Stimulated activated CD8-positive, alpha-beta memory T cell treated with anti-CD3 and anti-CD28 coated beads, Interleukin-2, amount 100 ng/mL, for 48 hours (primary cell): ENCODE measurements around the gene SEC24A.
A peak's percentile ranks its signal among the peaks of the same experiment; 100 is the strongest.
"Not testable (repeated sequence)": the region's sequence is repeated elsewhere in the genome, so short reads cannot be mapped to it uniquely, and the experiment has no call there.

Experiments
- DNase-seq, 2 donors: peaks; one replicate each; pipeline ENCODE4 v3.0.0-alpha.2; 2020; ENCODE audit warnings: low read depth in 2 of 2

Gene SEC24A

DNA sequence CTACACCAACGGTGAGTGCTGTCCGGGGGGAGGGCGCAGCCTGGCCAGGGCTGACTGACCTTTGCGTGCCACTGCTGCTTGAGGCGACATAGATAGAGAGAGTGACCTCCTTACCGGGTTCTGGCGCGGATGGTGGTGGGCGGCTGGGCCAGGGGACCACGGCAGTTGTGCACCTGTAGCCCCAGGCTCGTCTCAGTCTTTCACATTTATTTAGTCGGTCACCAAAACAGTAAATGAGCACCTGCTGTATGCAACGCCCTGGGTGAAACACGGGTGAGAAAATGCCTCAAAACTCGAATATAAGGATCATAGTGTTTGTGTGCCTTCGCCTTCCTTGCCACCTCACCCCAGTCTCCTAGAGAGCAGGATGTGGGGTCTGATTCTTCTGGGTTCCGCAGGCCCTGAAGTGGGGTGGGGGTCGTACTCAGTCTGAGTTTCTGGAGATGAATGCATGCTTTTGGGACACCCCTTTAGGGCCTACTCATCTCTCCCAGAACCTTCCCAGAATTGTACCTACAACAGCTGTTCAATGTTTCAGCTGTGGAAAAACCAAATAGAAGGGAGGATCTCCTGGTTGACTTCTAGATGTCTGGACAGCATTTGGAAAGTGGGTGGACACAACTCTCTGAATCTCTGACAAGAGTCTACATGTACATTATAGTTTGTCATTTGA is 714 bp downstream of the SEC24A start:
- DNase-seq, result no peak

DNA sequence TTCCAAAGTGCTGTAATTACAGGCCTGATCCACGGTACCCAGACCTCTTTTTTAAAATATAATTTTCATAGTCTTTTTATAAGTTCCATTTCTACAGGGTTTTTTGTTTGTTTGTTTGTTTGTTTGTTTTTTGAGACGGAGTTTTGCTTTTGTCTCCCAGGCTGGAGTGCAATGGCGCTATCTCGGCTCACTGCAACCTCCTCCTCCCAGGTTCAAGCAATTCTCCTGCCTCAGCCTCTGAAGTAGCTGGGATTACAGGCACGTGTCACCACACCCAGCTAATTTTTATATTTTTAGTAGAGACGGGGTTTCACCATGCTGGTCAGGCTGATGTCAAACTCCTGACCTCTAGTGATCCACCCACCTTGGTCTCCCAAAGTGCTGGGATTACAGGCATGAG is 2.1 kb downstream of the SEC24A start:
- not testable (repeated sequence) for DNase-seq

DNA sequence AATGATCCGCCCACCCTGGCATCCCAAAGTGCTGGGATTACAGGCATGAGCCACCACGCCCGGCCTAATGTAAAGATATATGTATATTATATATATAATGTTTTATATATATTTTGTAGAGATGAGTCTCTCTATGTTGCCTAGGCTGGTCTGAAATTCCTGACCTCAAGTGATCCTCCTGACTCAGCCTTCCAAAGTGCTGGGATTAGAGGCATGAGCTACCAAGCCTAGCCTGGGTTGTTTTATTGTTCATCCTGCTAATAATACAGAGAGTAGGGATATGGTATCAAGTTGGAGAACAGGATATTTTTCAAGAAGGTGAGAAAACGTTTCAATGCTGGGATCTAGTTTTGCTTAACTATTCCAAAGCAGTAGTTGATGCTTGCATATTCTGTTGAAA is 2.9 kb downstream of the SEC24A start:
- no peak for DNase-seq

DNA sequence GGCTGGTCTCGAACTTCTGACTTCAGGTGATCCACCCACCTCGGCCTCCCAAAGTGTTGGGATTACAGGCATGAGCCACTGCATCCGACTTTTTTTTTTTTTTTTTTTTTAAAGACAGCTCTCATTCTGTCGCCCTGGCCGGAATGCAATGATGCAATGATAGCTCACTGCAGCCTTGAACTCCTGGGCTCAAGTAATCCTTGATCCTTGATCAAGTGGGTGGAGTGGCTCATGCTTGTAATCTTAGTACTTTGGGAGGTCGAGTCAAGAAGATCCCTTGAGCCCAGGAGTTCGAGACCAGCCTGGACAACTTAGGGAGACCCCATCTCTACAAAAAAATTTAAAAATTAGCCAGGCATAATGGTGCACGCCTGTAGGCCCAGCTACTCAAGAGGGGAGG is 8.1 kb downstream of the SEC24A start:
- DNase-seq, result no peak

GRCh38 chr5:134659456-134659855 is 10.9 kb downstream of the SEC24A start:
- DNase-seq, result no peak

DNA sequence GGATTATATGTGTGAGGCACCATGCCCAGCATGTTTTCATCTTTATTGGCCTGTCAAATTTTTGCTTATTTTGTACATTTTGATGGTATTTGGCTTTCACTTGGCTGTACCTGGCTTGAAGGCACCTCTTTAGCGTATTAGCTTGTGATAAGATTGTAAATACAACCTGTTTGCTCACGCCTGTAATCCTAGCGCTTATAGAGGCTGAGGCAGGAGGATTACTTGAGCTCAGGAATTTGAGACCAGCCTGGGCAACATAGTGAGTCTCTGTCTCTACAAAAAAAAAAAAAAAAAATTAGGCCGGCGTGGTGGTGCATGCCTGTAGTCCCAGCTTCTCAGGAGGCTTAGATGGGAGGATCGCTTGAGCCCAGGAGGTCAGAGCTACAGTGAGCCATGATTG is 11.3 kb downstream of the SEC24A start:
- DNase-seq, result no peak

GRCh38 chr5:134662971-134663370 is 14.4 kb downstream of the SEC24A start:
- no peak for DNase-seq

GRCh38 chr5:134664448-134664847 is 15.9 kb downstream of the SEC24A start:
- DNase-seq, result no peak

DNA sequence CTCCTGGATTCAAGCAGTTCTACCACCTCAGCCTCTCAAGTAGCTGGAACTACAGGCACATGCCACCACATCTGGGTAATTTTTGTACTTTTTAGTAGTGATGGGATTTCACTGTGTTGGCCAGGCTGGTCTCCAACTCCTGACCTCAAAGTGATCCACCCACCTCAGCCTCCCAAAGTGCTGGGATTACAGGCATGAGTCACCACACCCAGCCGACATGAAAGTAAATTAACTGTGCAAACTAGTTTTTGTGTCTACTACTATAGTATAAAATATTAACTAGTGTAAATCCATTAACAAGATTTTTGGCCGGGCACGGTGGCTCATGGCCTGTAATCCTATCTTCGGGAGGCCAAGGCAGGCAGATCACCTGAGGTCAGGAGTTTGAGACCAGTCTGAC is 25.0 kb downstream of the SEC24A start:
- not testable (repeated sequence) for DNase-seq

DNA sequence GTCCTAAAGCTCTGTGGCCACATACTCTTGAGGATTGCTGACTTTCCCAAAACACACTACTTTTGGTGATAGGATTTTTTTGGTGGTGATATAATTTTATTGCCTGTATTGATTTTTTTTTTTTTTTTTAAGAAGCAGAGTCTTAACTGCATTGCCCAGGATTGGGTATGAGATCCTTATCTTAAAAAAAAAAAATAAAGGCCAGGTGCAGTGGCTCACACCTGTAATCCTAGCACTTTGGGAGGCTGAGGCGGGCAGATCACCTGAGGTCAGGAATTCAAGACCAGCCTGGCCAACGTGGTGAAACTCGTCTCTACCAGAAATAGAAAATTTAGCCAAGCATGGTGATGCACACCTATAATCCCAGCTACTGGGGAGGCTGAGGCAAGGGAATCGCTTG is 28.8 kb downstream of the SEC24A start:
- DNase-seq, result not testable (repeated sequence)

GRCh38 chr5:134690144-134690543 is 41.6 kb downstream of the SEC24A start:
- not testable (repeated sequence) for DNase-seq

- no peak for DNase-seq
These were observed 44.1 kb downstream of the SEC24A start for GRCh38 chr5:134692722-134693121.

DNA sequence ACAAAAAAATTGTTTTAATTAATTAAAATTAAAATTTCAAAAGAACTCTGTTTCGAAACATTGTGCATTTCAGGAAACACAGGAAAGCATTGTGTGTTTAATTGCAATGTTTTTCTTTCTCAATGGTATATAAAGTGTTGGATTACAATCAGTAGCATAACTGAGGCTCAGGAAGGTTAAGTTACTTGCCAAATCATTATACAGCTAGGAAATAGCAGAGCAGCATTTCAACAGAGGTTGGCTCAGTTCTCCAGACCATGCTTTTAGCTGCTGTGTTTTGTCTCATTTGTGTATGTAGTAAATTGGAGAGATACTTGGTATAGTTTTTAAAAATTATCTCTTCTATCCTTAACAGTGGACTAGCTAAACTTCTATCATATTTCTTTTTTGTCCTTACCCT is 59.7 kb downstream of the SEC24A start:
- no peak for DNase-seq

GRCh38 chr5:134714120-134714519 is 65.5 kb downstream of the SEC24A start:
- DNase-seq, result no peak

GRCh38 chr5:134714541-134714940 is 66.0 kb downstream of the SEC24A start:
- no peak for DNase-seq

DNA sequence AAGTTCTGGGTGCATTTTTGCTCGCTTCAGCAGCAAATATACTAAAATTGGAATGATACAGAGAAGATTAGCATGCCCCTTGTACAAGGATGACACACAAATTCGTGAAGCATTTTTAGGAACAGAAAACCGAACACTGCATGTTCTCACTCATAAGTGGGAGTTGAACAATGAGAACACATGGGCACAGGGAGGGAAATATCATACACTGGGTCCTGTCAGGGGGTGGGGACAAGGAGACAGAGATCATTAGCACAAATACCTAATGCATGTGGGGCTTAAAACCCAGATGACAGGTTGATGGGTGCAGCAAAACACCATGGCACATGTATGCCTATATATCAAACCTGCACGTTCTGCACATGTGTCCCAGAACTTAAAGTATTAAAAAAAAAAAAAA is 66.9 kb downstream of the SEC24A start:
- DNase-seq, result not testable (repeated sequence)

DNA sequence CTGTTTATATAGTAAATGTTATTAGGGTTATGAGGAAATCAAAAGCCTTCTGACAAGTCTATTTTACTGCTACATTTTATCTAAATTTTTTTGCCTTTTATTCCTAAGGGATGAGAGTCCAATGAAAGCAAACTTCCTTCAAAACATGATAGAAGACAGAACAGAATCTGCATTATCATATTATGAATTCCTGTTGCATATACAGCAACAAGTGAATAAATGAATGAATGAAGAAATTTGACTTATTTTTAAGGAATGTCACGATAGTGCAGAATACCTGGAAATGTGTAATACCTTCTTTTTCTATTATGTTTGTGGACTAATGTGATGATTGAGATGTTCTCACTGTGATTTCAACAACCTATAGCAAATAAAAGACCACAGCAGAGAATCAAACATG is 76.3 kb downstream of the SEC24A start:
- no peak for DNase-seq

GRCh38 chr5:134732819-134733218 is 84.2 kb downstream of the SEC24A start:
- no peak for DNase-seq

- DNase-seq, result no peak
These were observed 86.7 kb downstream of the SEC24A start for GRCh38 chr5:134735243-134735642.

GRCh38 chr5:134736173-134736812 is 87.7 kb downstream of the SEC24A start:
- no peak for DNase-seq

DNA sequence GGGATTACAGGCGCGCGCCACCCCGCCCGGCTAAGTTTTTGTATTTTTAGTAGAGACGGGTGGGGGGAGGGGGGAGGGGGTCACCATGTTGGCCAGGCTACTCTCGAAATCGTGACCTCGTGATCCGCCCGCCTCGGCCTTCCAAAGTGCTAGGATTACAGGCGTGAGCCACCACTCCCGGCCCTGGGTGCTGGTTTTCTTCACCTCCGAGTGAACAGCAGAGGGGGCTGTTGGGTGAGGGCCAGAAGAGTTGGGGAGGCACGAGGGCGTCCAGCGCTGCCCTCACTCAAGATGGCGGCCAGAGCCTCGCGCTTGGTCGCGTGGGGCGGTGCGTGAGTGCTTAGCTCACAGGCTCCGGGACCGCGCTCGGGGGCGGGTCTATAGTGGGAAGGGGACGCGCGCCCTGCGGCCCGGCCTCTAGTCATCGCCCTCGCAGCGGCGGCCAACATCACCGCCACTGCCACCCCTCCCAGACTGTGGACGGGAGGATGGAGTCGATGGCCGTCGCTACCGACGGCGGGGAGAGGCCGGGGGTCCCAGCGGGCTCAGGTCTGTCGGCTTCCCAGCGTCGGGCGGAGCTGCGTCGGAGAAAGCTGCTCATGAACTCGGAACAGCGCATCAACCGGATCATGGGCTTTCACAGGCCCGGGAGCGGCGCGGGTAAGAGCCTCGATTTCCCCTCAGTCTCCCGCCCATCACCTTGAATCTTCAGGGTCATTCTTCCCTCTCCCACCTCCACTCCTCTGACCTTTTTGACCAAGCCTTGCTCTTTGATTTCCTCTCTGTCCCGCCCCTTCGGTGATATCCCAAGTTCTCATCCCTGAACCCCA is 89.8 kb downstream of the SEC24A start, which contains the start of gene CAMLG:
TSS of gene CAMLG (plus strand) at position 416 of the 830 bp plus-strand sequence. CDS start at position 489, 73 bp downstream.
- DNase-seq, result peak; percentile 96 to 97

DNA sequence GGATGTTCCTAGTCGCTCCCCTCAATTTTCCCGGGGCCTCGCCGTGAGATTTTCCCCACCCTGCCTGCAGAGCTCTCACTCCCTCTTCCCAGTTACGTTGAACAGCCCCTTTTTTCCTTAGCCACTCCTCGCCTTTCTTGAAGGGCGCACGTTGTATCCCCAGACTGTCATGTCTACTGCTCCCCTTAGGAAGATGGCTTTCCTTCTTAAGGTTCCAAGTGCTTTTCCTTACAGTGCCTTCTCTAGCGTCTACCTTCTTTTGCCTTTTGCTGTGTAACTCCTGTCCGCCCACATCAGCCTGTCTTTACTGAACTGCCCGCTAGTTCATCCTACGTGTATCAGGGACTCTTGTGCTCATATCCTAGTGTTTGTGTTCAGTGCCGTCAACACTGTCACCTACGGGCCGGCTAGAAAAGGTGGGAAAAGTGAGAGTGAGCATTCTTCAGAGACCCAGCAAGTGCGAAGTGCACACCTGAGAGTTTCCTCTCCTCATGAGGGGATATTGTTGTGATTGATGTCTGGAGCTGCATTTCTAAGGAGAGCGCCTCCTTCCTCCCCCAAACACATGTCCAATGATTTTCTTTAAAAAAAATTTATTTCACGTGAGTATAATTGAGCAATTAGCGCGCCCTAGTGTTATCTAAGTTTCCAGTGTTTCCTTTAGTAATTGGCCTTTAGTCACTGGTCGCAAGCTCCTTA is 90.5 kb downstream of the SEC24A start:
- peak in 1 of 2 donors; percentile 7 for DNase-seq
